ENCODE data around the gene CSPG4.
A peak's percentile ranks its signal among the peaks of the same experiment; 100 is the strongest.
"Not testable (repeated sequence)": the region's sequence is repeated elsewhere in the genome, so short reads cannot be mapped to it uniquely, and the experiment has no call there.

The CSPG4 gene

GRCh38 chr15:75712668-75713337 is at the start of gene CSPG4:
Gene CSPG4 (minus strand): TSS chr15:75712848. CDS start chr15:75712755, 93 bp downstream.
- DNase-seq = no peak

- DNase-seq = not testable (repeated sequence)
Observed at GRCh38 chr15:75762357-75762718, 49.7 kb upstream of the CSPG4 start.

- DNase-seq = no peak
Observed at GRCh38 chr15:75761446-75762356, 49.1 kb upstream of the CSPG4 start.

GRCh38 chr15:75760704-75761435 is 48.2 kb upstream of the CSPG4 start:
- DNase-seq = no peak

GRCh38 chr15:75760131-75760520 is 47.5 kb upstream of the CSPG4 start:
- DNase-seq = not testable (repeated sequence)

- no peak for DNase-seq
Observed at GRCh38 chr15:75759416-75760130, 46.9 kb upstream of the CSPG4 start.

GRCh38 chr15:75758071-75758872 is 45.6 kb upstream of the CSPG4 start:
- peak; percentile 88 for DNase-seq

GRCh38 chr15:75754871-75755270 is 42.2 kb upstream of the CSPG4 start:
- DNase-seq = not testable (repeated sequence)

- DNase-seq = no peak
Observed at GRCh38 chr15:75753145-75753544, 40.5 kb upstream of the CSPG4 start.

- DNase-seq = no peak
Observed at GRCh38 chr15:75751891-75752290, 39.2 kb upstream of the CSPG4 start.

GRCh38 chr15:75751116-75751875 is 38.6 kb upstream of the CSPG4 start:
- DNase-seq = no peak

GRCh38 chr15:75750261-75751050 is 37.8 kb upstream of the CSPG4 start:
- no peak for DNase-seq

- DNase-seq = no peak
Observed at GRCh38 chr15:75749820-75750219, 37.2 kb upstream of the CSPG4 start.

- not testable (repeated sequence) for DNase-seq
Observed at GRCh38 chr15:75748882-75749281, 36.2 kb upstream of the CSPG4 start.

- not testable (repeated sequence) for DNase-seq
Observed at GRCh38 chr15:75747121-75747520, 34.5 kb upstream of the CSPG4 start.

- DNase-seq = no peak
Observed at GRCh38 chr15:75745305-75745704, 32.7 kb upstream of the CSPG4 start.

- DNase-seq = not testable (repeated sequence)
Observed at GRCh38 chr15:75742346-75742745, 29.7 kb upstream of the CSPG4 start.

- DNase-seq = no peak
Observed at GRCh38 chr15:75739791-75740190, 27.1 kb upstream of the CSPG4 start.

- peak; percentile 55 for DNase-seq
Observed at GRCh38 chr15:75738647-75739325, 26.1 kb upstream of the CSPG4 start.

Data from NCI-H1092 (cell line).